ENCODE results near the gene SUPT5H. TPM values are rescaled to one million over a fixed set of nuclear protein-coding genes. Genes with fewer than 3 reads are reported as not detected.
"Not testable (repeated sequence)": the region's sequence is repeated elsewhere in the genome, so short reads cannot be mapped to it uniquely, and the experiment has no call there.

Gene SUPT5H
- total and polyA plus RNA-seq, 2 of the 8 experiments (the other 6 are each of a cell fraction or from before 2014, with no cell fraction given) = 77.8 to 111 TPM

DNA sequence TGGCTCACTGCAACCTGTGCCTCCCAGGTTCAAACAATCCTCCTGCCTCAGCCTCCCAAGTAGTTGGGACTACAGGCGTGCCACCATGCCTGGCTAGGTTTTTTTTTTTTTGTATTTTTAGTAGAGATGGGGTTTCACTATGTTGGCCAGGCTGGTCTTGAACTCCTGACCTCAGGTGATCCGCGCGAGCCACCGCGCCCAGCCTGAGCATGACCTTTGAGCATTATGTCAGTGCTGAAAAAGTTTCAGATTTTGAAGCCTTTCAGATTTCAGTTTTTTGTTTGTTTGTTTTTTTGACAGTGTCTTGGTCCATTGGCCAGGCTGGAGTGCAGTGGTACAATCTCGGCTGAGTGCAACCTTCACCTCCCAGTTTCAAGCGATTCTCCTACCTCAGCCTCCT, 5.9 kb downstream of the SUPT5H start:
- H4K8ac ChIP-seq (ENCODE audit: extremely low read depth, insufficient read depth, low read length); H3K23me2 ChIP-seq (ENCODE audit: low read depth, low read length); H3K27ac ChIP-seq (ENCODE audit: low read depth, low read length); H3K14ac ChIP-seq (ENCODE audit: insufficient read length); CTCF ChIA-PET (ENCODE audit: partially characterized antibody); FAIRE-seq; H3K9ac ChIP-seq (replicated peaks in 1 of 4; ENCODE audit: extremely low read depth in 1 of 4, low read depth in 3 of 4, low read length in 3 of 4); H2AFZ ChIP-seq (ENCODE audit: low read length); H2BK20ac ChIP-seq (ENCODE audit: low read length); H2BK15ac ChIP-seq (ENCODE audit: low read length); H3K4me2 ChIP-seq (ENCODE audit: insufficient read depth in 1 of 2, low read depth in 2 of 2, low read length in 2 of 2); H2BK12ac ChIP-seq (ENCODE audit: low read depth, low read length); DNase-seq (ENCODE audit: low read depth in 1 of 2, low spot score in 2 of 2); H2AK5ac ChIP-seq (ENCODE audit: low read depth, low read length); H3K4me3 ChIP-seq (ENCODE audit: extremely low read depth in 1 of 4, insufficient read depth in 2 of 4, low read depth in 3 of 4, low read length in 4 of 4); H3K27me3 ChIP-seq (replicated peaks in 1 of 4; ENCODE audit: control insufficient read depth in 3 of 4, extremely low read depth in 1 of 4, insufficient read depth in 3 of 4, low read length in 3 of 4); H3K4ac ChIP-seq (replicated peaks; ENCODE audit: insufficient read length, low read depth, low read length); H4K5ac ChIP-seq (ENCODE audit: insufficient read length, low read depth, low read length); H2BK120ac ChIP-seq (replicated peaks; ENCODE audit: low read depth, low read length); H3K4me1 ChIP-seq (replicated peaks in 1 of 4; ENCODE audit: control insufficient read depth in 3 of 4, insufficient read depth in 4 of 4, low read length in 3 of 4); H3K23ac ChIP-seq (ENCODE audit: insufficient read length); H2BK5ac ChIP-seq (ENCODE audit: low read depth, low read length); H3K56ac ChIP-seq (replicated peaks; ENCODE audit: insufficient read length, low read depth, low read length); H3K9me3 ChIP-seq (ENCODE audit: insufficient read depth in 2 of 2, low read depth in 1 of 2, low read length in 1 of 2); H4K91ac ChIP-seq (replicated peaks; ENCODE audit: insufficient read length, low read length); H3K18ac ChIP-seq (ENCODE audit: extremely low read depth, low read length): not testable (repeated sequence)
- Histone ChIP-seq H4K20me1 (replicated peaks in 1 of 2; ENCODE audit: control insufficient read depth in 1 of 2, insufficient read depth in 2 of 2, low read length in 2 of 2) (peaks cover 13 to 16% of the 10 kb centered on the region in 2 experiments), H3K36me3 (ENCODE audit: control insufficient read depth in 2 of 4, insufficient read depth in 4 of 4, low read length in 3 of 4) (peaks cover 0 to 27% (median 0%) of the 10 kb centered on the region in 4 experiments; a peak in 5 of 8 replicates), H3K79me1 (ENCODE audit: low read depth, low read length) (peaks cover 13% of the 10 kb centered on the region), H3K79me2 (ENCODE audit: control insufficient read depth in 1 of 2, insufficient read depth in 2 of 2, low read length in 2 of 2) (peaks cover 19 to 67% of the 10 kb centered on the region in 2 experiments)
- POLR2A ChIA-PET (ENCODE audit: partially characterized antibody) = interaction anchor here (47.8 kb wide), 1 partner anchor 28 kb away, joined by 1154 read pairs; the partner anchor contains the start of genes PLEKHG2 and RPS16
- WGBS, 2 experiments (ENCODE audit: extremely low coverage in 1 of 2, insufficient coverage in 1 of 2, insufficient read length in 1 of 2, insufficient replicate concordance in 2 of 2, low coverage in 1 of 2, low lambda C conversion rate in 2 of 2, missing lambda C conversion rate in 1 of 2) = 95% methylated on average over 8 of the region's 8 CpGs; no CpG with 5 or more reads in 1 of the 2 experiments

Measured in H1 (cell line).